PC-9 (cell line): ENCODE measurements around the gene SLC7A11.

Experiments
- CTCF ChIP-seq: fragments of 200-600 bp; sonication (generic); conservative IDR thresholded peaks from 2 replicates; pipeline ENCODE4 v1.6.1; 2017; ENCODE audit warnings: mixed run types, antibody characterized with exemption, mild to moderate bottlenecking, moderate library complexity
- EZH2 ChIP-seq: fragments of 200-600 bp; sonication (generic); IDR thresholded peaks from 2 replicates; pipeline ENCODE4 v1.8.0; 2017; ENCODE audit warnings: antibody characterized with exemption, low read depth

GRCh38 chr4:138234248-138234647 is 7.9 kb downstream of the SLC7A11 start:
- TF ChIP-seq CTCF (no peak), EZH2 (no peak)
